CD4-positive, alpha-beta T cell treated with Interleukin-6 for 4 hours (primary cell): ENCODE measurements around the gene OGDHL.
"Not testable (repeated sequence)": the region's sequence is repeated elsewhere in the genome, so short reads cannot be mapped to it uniquely, and the experiment has no call there.

ENCODE experiments used
- DNase-seq: peaks from one replicate; pipeline ENCODE4 v3.0.0-alpha.2; 2020; ENCODE audit warnings: mixed read lengths

OGDHL gene

DNA sequence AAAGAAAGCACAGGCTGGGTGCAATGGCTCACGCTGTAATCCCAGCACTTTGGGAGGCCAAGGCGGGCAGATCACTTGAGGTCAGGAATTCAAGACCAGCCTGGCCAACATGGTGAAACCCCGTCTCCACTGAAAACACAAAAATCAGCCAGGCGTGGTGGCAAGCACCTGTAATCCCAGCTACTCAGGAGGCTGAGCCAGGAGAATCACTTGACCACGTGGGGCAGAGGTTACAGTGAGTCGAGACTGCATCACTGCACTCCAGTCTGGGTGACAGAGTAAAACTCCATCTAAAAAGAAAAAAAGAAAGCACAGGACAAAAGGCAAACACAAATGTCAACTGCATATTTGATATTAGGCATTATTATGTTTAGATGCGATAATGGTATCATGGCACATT, 7.2 kb downstream of the OGDHL start:
- not testable (repeated sequence) for DNase-seq

DNA sequence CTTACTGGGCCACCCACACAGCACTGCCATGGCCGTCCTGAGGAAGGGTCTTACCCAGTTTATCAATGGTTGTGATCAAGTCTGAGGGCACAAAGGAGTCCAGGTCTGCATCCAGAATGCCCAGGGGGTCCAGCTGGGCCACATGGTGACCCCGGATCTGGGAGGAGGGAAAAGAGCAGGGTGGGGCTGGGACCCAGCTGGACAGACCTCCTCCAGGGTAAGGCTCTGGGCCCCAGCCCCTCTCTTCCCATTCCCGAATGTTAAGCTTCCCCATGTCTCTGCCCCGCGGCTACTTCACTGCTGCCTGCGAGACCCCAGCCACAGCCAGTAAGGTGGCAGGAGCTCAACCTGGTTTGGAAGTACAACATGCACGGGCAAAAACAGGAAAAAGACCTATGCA, 9.5 kb downstream of the OGDHL start:
- no peak for DNase-seq

DNA sequence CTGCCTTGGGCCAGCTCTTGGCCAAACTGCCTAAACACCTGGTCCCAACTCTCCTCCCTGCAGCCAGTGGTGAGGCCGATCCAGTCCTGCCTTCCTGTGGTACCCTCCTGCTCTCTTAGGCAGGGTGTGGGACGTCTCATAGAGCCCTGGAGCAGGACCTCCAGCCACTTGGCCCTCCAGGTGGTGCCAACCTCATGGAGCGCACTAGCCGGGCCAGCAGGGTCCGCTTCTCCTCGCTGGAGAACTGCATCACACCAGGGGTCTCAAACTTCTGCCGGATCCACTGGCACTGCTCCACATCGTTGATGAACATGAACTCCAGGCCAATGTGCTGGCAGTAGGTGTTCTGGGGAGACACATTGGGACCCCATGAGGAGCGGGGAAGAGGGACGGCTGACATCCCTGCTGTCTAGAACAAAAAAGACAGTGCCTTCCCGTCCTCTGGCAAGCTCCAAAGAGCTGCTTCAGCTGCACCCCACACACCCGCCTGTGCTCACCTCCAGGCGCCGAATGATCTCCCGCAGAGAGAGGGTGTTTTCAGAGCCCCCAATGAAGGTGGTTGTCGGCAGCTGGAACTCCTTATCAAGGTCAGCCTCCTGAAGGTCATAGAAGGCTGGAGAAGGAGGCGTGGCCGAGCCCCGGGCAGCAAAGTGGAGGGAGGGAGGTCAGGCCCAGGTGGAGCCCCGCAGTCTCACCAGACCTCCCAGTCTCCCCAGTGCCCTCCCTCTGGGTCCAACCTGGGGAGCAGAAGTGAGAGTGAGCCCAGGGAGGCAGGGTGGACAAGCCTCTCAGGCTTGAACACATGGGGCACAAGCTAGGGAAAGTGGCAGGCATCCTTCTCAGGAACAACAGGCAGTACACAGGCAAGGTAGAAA, 10.2 kb downstream of the OGDHL start:
- no peak for DNase-seq

DNA sequence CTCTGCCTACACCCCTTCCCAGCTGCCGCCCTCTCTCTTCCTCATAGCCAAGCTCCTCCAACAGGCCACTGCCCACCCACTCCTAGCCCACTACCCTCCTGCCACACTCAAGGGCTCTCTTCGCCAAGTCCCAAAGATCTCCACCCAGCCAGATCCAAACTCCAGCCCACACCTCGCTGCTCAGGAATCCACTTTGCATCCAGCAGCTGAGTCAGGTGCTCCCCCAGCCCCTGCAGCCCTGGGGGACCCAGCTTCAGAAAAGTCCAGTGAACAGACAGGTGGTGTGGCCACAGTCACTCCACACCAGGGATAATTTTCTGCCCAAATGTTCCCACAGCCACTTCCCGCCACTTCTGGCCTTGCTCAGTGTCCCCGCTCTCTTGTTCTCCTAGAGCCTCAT, 10.9 kb downstream of the OGDHL start:
- DNase-seq = no peak

GRCh38 chr10:49750546-49750945, 11.6 kb downstream of the OGDHL start:
- DNase-seq = no peak

DNA sequence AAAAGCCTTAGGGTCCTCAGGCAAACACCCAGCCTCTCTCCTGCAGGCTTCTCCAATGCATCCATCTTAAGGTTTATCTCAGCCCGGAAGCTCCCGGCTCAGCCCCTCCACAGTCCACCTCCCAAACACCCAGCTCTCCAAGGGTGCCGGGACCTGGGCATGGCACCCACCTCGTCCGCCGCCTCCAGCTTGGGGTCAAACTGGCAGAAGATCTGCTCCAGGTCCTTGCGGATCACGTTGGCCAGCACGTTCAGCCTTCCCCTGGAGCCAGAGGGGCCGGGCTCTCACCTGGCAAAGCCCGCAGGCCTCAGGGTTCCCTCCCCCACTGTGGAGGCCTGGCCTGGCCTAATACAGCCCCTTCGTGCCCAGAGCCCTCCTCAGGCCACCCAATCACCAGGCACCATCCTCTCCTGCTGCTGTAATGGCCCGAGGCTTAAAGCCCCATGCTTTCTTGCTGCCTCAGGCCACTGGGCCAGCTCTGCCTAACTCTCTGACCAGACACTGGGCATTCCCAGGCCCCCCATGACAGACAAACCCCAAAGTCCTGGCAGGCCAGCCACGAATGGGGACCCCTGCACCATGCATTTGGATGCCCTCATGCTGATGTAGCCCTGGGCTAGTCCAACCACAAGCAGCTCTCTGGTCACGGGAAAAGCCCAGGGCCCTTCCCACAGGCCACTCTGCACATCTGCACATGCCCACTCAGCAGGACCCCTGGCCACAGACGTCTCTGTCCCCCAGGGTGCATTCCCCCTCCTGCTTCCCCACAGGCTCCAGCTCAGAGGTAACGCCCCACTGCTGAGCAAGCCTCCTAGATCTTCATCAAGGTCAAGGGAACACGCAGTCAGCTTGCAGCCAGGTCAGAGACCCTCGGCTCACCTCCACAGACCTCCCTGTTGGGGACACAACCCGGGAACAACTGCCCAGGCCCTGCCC, 12.3 kb downstream of the OGDHL start:
- DNase-seq = no peak

- no peak for DNase-seq
Observed at GRCh38 chr10:49749144-49749543, 13.0 kb downstream of the OGDHL start.

- no peak for DNase-seq
Observed at GRCh38 chr10:49748006-49748405, 14.1 kb downstream of the OGDHL start.

GRCh38 chr10:49747303-49747646, 14.8 kb downstream of the OGDHL start:
- DNase-seq = no peak

GRCh38 chr10:49746626-49747302, 15.4 kb downstream of the OGDHL start:
- no peak for DNase-seq

- DNase-seq = no peak
Observed at GRCh38 chr10:49745756-49746155, 16.4 kb downstream of the OGDHL start.

- no peak for DNase-seq
Observed at GRCh38 chr10:49744924-49745605, 17.1 kb downstream of the OGDHL start.

- DNase-seq = no peak
Observed at GRCh38 chr10:49744091-49744685, 17.9 kb downstream of the OGDHL start.

DNA sequence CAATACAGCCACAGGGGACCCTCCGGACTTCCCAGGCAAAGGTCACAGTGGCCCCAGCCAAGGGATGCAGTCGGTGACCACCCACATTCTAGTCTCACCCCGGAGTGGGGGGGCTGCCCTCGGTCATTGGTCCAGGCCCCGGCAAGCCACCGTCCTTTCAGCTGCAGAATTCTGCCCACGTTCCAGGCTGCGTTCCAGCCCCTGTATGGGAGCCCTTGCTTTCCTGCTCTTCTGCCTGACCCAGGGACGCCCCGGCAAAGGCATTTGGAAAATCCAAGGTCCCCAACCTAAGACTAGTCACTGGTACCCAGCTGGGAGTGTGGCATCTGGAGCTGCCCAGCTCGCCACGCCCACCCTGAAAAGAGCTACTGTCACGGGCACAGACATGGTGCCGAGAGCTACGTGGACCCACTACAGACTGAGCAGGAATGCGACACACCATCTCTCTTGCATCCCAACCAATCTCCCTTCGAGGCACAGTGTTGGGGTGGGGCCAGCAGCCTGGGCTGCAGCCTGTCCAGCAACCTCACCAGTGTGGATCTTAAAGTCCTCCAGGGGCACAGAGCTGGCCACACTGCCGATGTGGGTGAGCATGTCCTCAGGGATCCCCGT, 18.6 kb downstream of the OGDHL start:
- DNase-seq = no peak

GRCh38 chr10:49742683-49743463, 19.2 kb downstream of the OGDHL start:
- no peak for DNase-seq

GRCh38 chr10:49741108-49741995, 20.8 kb downstream of the OGDHL start:
- no peak for DNase-seq

GRCh38 chr10:49740346-49741107, 21.6 kb downstream of the OGDHL start:
- DNase-seq = no peak

DNA sequence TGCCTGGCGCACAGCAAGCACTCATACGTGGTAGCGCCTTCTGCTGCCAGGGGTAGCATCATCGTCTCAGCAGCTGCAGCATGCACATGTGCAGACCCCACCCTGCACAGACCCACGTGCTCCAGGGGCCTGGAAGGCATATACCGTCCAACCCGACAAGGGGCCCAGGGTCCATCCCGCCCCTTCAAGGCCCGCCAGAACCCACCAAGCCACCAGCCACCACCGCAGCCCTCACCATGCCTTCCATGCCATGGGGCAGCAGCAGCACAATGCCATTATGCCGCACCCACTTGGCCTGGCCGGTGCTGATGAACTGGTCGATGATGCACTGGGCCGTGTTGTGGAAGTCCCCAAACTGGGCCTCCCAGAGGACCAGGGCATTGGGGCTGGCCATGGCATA, 22.7 kb downstream of the OGDHL start:
- no peak for DNase-seq
